ENCODE measurements around the gene ARFGEF3. TPM values are rescaled to one million over a fixed set of nuclear protein-coding genes. Genes with fewer than 3 reads are reported as not detected.

The ARFGEF3 gene
- total RNA-seq, 2 donors from 2014 or later, result 1.1 to 1.4 TPM

- H3K4me3 ChIP-seq, result no peak overlapping the region
- H3K36me3 ChIP-seq, result no peaks in the 10 kb centered on the region
- H3K9me3 ChIP-seq, result no peaks in the 10 kb centered on the region
- no peak for ATAC-seq (ENCODE audit: insufficient number of reproducible peaks, low FRiP score, low read depth)
- no peak for TF ChIP-seq CTCF (IDR thresholded peaks at IDR 0.05)
- DNase-seq (ENCODE audit: low spot score), result no peak
- no peaks in the 10 kb centered on the region for H3K4me1 ChIP-seq (ENCODE audit: control insufficient read depth in 1 of 2, low read depth in 2 of 2)
- no peak overlapping the region for H3K27ac ChIP-seq
- no peaks in the 10 kb centered on the region for H3K27me3 ChIP-seq (replicated peaks; ENCODE audit: insufficient read depth)
Observed at GRCh38 chr6:138311268-138311667, 149.5 kb downstream of the ARFGEF3 start.

DNA sequence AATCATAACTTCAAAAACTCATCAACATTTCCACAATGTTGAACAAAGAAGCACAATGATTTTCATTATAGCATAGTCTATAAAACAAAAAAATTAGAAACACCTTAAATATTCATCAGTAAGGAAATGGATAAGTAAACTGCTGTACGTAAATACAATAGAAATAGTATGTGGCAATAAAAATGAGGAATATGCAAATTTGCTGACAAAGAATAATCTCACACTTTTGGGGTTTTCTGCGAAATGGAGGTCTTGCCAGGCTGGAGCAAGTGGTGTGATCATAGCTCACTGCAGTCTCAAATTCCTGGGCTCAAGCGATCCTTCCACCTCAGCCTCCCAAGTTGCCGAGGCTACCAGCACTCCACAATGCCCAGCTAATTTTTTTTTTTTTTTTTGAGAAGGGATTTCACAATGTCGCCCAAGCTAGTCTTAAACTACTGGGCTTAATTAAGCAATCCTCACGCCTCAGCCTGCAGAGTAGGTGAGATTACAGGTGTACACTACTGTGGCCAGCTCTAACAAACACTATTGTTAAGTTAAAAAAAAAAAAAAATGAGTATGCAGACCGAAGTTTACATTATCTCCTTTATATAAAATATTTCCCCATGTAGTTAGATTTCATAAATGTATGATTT is 157.1 kb downstream of the ARFGEF3 start:
- ATAC-seq (ENCODE audit: insufficient number of reproducible peaks, low FRiP score, low read depth) (no peak), DNase-seq (ENCODE audit: low spot score) (no peak)
- Histone ChIP-seq H3K9me3 (no peaks in the 10 kb centered on the region), H3K4me3 (no peak overlapping the region), H3K27ac (no peak overlapping the region), H3K4me1 (ENCODE audit: control insufficient read depth in 1 of 2, low read depth in 2 of 2) (no peaks in the 10 kb centered on the region), H3K27me3 (replicated peaks; ENCODE audit: insufficient read depth) (no peaks in the 10 kb centered on the region), H3K36me3 (no peaks in the 10 kb centered on the region)
- no peak for TF ChIP-seq CTCF (IDR thresholded peaks at IDR 0.05)

DNA sequence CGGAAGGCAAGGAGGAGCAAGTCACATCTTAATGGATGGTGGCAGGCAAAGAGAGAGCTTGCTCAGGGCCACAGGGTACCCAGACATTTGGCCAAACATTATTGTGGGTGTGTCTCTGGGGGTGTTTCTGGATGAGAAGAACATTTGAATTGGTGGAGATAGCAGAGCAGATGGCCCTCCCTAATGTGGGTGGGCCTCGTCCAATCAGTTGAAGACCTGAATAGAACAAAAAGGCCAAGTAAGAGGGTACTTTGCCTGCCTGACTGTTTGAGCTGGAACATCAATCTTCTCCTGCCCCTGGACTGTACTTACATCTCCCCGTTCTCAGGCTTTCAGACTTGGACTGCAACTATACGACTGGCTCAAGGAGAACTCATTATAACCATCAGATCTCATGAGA is 160.2 kb downstream of the ARFGEF3 start:
- Histone ChIP-seq H3K4me1 (ENCODE audit: control insufficient read depth in 1 of 2, low read depth in 2 of 2) (no peaks in the 10 kb centered on the region), H3K27ac (no peak overlapping the region), H3K9me3 (no peaks in the 10 kb centered on the region), H3K36me3 (no peaks in the 10 kb centered on the region), H3K4me3 (no peak overlapping the region), H3K27me3 (replicated peaks; ENCODE audit: insufficient read depth) (no peaks in the 10 kb centered on the region)
- no peak for ATAC-seq (ENCODE audit: insufficient number of reproducible peaks, low FRiP score, low read depth)
- no peak for DNase-seq (ENCODE audit: low spot score)
- TF ChIP-seq CTCF (IDR thresholded peaks at IDR 0.05), result no peak

GRCh38 chr6:138323821-138324220 is 162.1 kb downstream of the ARFGEF3 start:
- H3K9me3 ChIP-seq, result no peaks in the 10 kb centered on the region
- H3K36me3 ChIP-seq, result no peaks in the 10 kb centered on the region
- DNase-seq (ENCODE audit: low spot score) (no peak), ATAC-seq (ENCODE audit: insufficient number of reproducible peaks, low FRiP score, low read depth) (no peak)
- H3K4me1 ChIP-seq (ENCODE audit: control insufficient read depth in 1 of 2, low read depth in 2 of 2), result no peaks in the 10 kb centered on the region
- no peak overlapping the region for H3K4me3 ChIP-seq
- H3K27ac ChIP-seq, result no peak overlapping the region
- TF ChIP-seq CTCF (IDR thresholded peaks at IDR 0.05), result no peak
- H3K27me3 ChIP-seq (replicated peaks; ENCODE audit: insufficient read depth), result no peaks in the 10 kb centered on the region

DNA sequence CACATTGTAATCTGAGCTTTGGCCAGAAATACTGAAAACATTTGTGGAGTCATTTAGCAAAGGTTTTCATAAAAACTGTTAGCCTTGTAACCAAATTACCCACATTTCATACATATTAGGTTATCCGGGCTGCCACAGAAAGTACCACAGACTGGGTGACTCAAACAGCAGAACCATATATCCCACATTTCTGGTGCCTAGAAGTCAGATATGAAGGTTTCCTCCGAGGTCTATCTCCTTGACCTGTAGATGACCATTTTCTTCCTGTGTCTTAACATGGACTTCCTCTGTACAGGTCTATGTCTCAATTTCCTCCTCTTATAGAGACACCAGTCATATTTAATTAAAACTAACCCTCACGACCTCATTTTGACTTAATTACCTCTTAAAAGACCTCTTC is 166.5 kb downstream of the ARFGEF3 start:
- ATAC-seq (ENCODE audit: insufficient number of reproducible peaks, low FRiP score, low read depth) (no peak), DNase-seq (ENCODE audit: low spot score) (no peak)
- no peak overlapping the region for H3K4me3 ChIP-seq
- H3K4me1 ChIP-seq (ENCODE audit: control insufficient read depth in 1 of 2, low read depth in 2 of 2), result no peaks in the 10 kb centered on the region
- no peaks in the 10 kb centered on the region for H3K9me3 ChIP-seq
- TF ChIP-seq CTCF (IDR thresholded peaks at IDR 0.05), result no peak
- no peaks in the 10 kb centered on the region for H3K27me3 ChIP-seq (replicated peaks; ENCODE audit: insufficient read depth)
- H3K27ac ChIP-seq, result no peak overlapping the region
- H3K36me3 ChIP-seq, result no peaks in the 10 kb centered on the region

All from thoracic aorta (tissue), 2 donors.